Measurements from ENCODE around the gene UPP1. TPM values are rescaled to one million over a fixed set of nuclear protein-coding genes. Genes with fewer than 3 reads are reported as not detected.

UPP1 gene
- total RNA-seq, 1 donor from 2014 or later, result 4.4 TPM

DNA sequence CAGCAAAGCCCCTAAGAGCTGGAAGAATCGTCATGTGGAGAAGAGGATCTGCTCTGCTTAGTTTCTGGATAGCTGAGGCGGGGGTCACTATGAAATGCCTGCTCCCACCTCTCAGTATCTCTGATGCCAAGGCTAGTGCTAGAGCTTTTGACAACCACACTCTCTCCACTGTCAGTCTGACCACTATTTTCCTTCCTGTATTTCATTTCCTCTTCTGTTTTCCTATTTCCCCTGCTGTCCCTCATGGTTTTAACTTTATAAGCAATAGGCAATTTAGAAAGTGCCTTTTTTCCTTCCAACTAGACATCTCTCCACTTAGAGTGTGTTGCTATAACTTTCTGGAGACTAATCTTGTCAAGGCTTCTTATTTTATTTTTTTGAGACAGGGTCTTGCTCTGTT is 30.1 kb upstream of the UPP1 start:
- no peak for DNase-seq (ENCODE audit: low spot score in 2 of 2, unreplicated experiment in 2 of 2)
- Mint-ChIP-seq H3K4me1 (no peaks in the 10 kb centered on the region), H3K9me3 (peaks cover 37% of the 10 kb centered on the region), H3K36me3 (peaks cover 5% of the 10 kb centered on the region), H3K27me3 (ENCODE audit: low read depth) (no peaks in the 10 kb centered on the region), H3K4me3 (no peak overlapping the region), H3K27ac (no peak overlapping the region)
- TF ChIP-seq CTCF (IDR thresholded peaks at IDR 0.05; ENCODE audit: unreplicated experiment), result no peak

DNA sequence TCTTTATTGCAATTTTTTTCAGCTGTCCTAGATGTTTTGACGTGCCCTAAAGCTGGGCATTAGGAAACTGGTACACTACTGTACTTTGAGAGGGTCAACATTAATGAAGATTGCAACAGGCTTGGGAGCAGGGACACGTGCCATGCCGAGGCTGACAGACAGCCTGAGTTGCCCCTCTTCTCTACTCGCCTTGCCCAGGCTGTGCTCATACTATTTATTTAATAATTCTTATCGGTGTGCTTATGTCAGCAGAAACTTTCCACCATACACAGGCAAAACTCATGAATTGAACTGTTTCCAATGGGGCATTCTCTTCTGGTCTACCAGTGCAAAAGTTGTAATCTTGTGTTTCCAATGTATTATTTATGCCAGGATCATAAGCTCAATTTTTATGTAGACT is 29.4 kb upstream of the UPP1 start:
- H3K4me1 Mint-ChIP-seq, result no peaks in the 10 kb centered on the region
- TF ChIP-seq CTCF (IDR thresholded peaks at IDR 0.05; ENCODE audit: unreplicated experiment), result no peak
- no peak overlapping the region for H3K27ac Mint-ChIP-seq
- no peaks in the 10 kb centered on the region for H3K27me3 Mint-ChIP-seq (ENCODE audit: low read depth)
- peaks cover 5% of the 10 kb centered on the region for H3K36me3 Mint-ChIP-seq
- H3K9me3 Mint-ChIP-seq, result peaks cover 40% of the 10 kb centered on the region
- no peak for DNase-seq (ENCODE audit: low spot score in 2 of 2, unreplicated experiment in 2 of 2)
- H3K4me3 Mint-ChIP-seq, result no peak overlapping the region

DNA sequence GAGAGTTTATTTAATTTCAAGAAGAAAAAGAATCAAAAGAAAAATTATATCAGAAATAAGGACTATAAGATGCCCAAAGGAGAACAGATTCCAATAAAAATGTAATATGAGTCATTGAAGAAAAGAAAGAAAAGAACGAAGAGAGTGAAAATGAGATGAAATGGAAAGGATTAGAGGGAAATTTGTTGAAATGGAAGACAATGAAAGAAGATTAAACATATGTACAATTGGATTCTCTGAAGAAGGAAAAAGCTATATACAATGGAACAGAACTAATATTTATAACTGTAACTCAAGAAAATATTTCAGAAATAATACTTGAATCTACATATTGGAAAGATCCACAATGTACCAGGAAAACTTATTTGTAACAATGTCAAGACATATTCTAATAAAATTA is 25.1 kb upstream of the UPP1 start:
- Mint-ChIP-seq H3K4me1 (no peaks in the 10 kb centered on the region), H3K36me3 (peaks cover 3% of the 10 kb centered on the region), H3K27me3 (ENCODE audit: low read depth) (no peaks in the 10 kb centered on the region), H3K4me3 (no peak overlapping the region), H3K9me3 (peaks cover 22% of the 10 kb centered on the region), H3K27ac (no peak overlapping the region)
- no peak for DNase-seq (ENCODE audit: low spot score in 2 of 2, unreplicated experiment in 2 of 2)
- no peak for TF ChIP-seq CTCF (IDR thresholded peaks at IDR 0.05; ENCODE audit: unreplicated experiment)

DNA sequence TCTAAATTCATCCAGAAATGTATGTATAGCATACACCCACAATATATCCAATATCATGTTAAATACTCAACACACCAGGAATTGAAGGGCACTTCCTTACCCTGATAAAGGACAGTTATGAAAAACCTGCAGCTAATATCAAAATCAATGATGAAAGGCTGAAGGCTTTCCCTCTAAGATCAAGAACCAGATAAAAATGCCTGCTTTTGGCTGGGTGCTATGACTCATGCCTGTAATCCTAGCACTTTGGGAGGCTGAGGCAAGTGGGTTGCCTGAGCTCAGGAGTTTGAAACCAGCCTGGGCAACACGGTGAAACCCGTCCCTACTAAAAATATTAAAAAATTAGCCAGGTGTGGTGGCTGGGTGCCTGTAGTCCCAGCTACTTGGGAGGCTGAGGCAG is 21.6 kb upstream of the UPP1 start:
- no peak for DNase-seq (ENCODE audit: low spot score in 2 of 2, unreplicated experiment in 2 of 2)
- peaks cover 36% of the 10 kb centered on the region for H3K9me3 Mint-ChIP-seq
- H3K4me3 Mint-ChIP-seq, result no peak overlapping the region
- H3K27me3 Mint-ChIP-seq (ENCODE audit: low read depth), result no peaks in the 10 kb centered on the region
- peaks cover 6% of the 10 kb centered on the region for H3K36me3 Mint-ChIP-seq
- no peaks in the 10 kb centered on the region for H3K4me1 Mint-ChIP-seq
- no peak for TF ChIP-seq CTCF (IDR thresholded peaks at IDR 0.05; ENCODE audit: unreplicated experiment)
- no peak overlapping the region for H3K27ac Mint-ChIP-seq

- H3K4me3 Mint-ChIP-seq, result no peak overlapping the region
- no peaks in the 10 kb centered on the region for H3K27me3 Mint-ChIP-seq (ENCODE audit: low read depth)
- H3K9me3 Mint-ChIP-seq, result peaks cover 15% of the 10 kb centered on the region
- no peak for TF ChIP-seq CTCF (IDR thresholded peaks at IDR 0.05; ENCODE audit: unreplicated experiment)
- no peak for DNase-seq (ENCODE audit: low spot score in 2 of 2, unreplicated experiment in 2 of 2)
- no peak overlapping the region for H3K27ac Mint-ChIP-seq
- H3K4me1 Mint-ChIP-seq, result no peaks in the 10 kb centered on the region
- peaks cover 3% of the 10 kb centered on the region for H3K36me3 Mint-ChIP-seq
These were observed 14.8 kb upstream of the UPP1 start for GRCh38 chr7:48074204-48074654.

- no peak for DNase-seq (ENCODE audit: low spot score in 2 of 2, unreplicated experiment in 2 of 2)
- Mint-ChIP-seq H3K4me3 (no peak overlapping the region), H3K4me1 (no peaks in the 10 kb centered on the region), H3K27me3 (ENCODE audit: low read depth) (no peaks in the 10 kb centered on the region), H3K9me3 (peaks cover 1% of the 10 kb centered on the region), H3K27ac (no peak overlapping the region), H3K36me3 (no peaks in the 10 kb centered on the region)
- no peak for TF ChIP-seq CTCF (IDR thresholded peaks at IDR 0.05; ENCODE audit: unreplicated experiment)
These were observed 11.6 kb upstream of the UPP1 start for GRCh38 chr7:48077423-48077822.
